Type B pancreatic cell (in vitro differentiated cells): ENCODE results near the gene IFFO2. TPM values are rescaled to one million over a fixed set of nuclear protein-coding genes. Genes with fewer than 3 reads are reported as not detected.

ENCODE experiments used
- DNase-seq: peaks from one replicate; pipeline ENCODE4 v3.0.0; 2021; ENCODE audit warnings: mixed read lengths; ENCODE audit not compliant: unreplicated experiment; ENCODE audit errors: extremely low spot score
- H3K27ac Mint-ChIP-seq: 2 replicates; pipeline ENCODE4 v1.8.0; 2021; ENCODE audit warnings: mild to moderate bottlenecking, mixed read lengths
- H3K27me3 Mint-ChIP-seq: 2 replicates; pipeline ENCODE4 v1.8.0; 2021; ENCODE audit warnings: mixed read lengths
- H3K36me3 Mint-ChIP-seq: 2 replicates; pipeline ENCODE4 v1.8.0; 2021; ENCODE audit warnings: mixed read lengths
- H3K4me1 Mint-ChIP-seq: one replicate; pipeline ENCODE4 v1.8.0; 2021; ENCODE audit warnings: mixed read lengths; ENCODE audit not compliant: unreplicated experiment
- H3K4me3 Mint-ChIP-seq: 2 replicates; pipeline ENCODE4 v1.8.0; 2021; ENCODE audit warnings: mild to moderate bottlenecking, mixed read lengths
- H3K9me3 Mint-ChIP-seq: 2 replicates; pipeline ENCODE4 v1.8.0; 2021; ENCODE audit warnings: mixed read lengths
- microRNA-seq: library from miRNA; unstranded; fragments of <30 nt; microRNA quantifications from one replicate; pipeline ENCODE4, GENCODE V29; 2020
- total RNA-seq: library from RNA; stranded (reverse); gene quantifications from 2 replicates; pipeline ENCODE4 v1.2.1, GENCODE V29; 2021; ENCODE audit warnings: low replicate concordance
- TF ChIP-seq, protein P1 (sequence below): fragments of 200-600 bp; sonication (generic); conservative IDR thresholded peaks from 2 replicates; pipeline ENCODE4 v1.5.0; 2021; ENCODE audit warnings: antibody characterized with exemption, mild to moderate bottlenecking

Gene IFFO2
- total RNA-seq, 1 donor from 2014 or later: 11.3 TPM

DNA sequence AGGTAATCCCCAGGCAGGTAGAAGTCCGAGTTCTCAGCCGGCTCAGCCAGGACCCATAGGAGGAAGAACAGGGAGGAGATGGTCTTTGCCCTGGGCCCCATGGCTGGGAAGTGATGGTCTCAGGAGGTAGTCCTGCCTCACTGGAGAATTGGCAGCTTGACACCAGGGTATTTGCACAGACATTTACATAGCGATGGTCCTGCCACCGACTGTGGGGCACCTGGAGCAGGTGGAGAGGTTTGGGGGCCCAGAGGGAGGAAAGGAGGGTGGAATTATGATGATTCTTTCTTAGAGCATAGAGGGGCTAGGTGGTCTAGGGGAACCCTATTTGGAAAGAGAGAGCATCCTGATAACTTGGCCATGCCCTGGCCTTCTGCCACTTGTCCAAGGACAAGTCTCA, 96.9 kb downstream of the IFFO2 start, which contains the start of gene TAS1R2:
Gene TAS1R2 (minus strand): TSS at position 101 of the 400 bp plus-strand sequence. CDS start 0 bp downstream, at position 101.
- TF ChIP-seq, protein P1, sequence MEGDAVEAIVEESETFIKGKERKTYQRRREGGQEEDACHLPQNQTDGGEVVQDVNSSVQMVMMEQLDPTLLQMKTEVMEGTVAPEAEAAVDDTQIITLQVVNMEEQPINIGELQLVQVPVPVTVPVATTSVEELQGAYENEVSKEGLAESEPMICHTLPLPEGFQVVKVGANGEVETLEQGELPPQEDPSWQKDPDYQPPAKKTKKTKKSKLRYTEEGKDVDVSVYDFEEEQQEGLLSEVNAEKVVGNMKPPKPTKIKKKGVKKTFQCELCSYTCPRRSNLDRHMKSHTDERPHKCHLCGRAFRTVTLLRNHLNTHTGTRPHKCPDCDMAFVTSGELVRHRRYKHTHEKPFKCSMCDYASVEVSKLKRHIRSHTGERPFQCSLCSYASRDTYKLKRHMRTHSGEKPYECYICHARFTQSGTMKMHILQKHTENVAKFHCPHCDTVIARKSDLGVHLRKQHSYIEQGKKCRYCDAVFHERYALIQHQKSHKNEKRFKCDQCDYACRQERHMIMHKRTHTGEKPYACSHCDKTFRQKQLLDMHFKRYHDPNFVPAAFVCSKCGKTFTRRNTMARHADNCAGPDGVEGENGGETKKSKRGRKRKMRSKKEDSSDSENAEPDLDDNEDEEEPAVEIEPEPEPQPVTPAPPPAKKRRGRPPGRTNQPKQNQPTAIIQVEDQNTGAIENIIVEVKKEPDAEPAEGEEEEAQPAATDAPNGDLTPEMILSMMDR: no peak
- H3K9me3 Mint-ChIP-seq: no peaks in the 10 kb centered on the region
- no peak within 1 kb of the TSS for H3K4me3 Mint-ChIP-seq
- no peak for DNase-seq
- peaks cover 26% of the 10 kb centered on the region for H3K27me3 Mint-ChIP-seq
- no peaks in the 10 kb centered on the region for H3K36me3 Mint-ChIP-seq
- H3K4me1 Mint-ChIP-seq: no peaks in the 10 kb centered on the region
- H3K27ac Mint-ChIP-seq: no peak within 1 kb of the TSS

DNA sequence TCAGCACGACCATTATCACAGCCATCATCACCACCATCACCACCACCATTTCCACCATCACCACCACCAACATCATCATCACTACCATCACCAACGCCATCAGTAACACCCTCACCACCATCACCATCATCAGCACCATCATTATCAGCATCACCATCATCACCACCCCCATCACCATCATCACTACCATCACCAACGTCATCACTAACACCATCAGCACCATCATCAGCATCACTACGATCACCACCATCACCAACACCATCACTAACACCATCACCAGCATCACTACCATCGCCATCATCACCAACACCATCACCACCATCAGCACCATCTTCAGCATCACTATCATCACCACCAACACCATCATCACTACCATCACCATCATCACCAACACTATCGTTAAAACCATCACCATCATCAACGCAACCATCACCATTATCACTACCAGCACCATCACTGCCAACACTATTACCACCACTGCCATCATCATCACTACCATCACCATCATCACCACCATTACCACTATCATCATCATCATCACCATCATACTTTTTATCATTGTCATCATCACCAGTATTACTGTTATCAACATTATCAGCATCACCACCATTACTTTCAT, 98.3 kb downstream of the IFFO2 start:
- H3K4me3 Mint-ChIP-seq: no peak overlapping the region

DNA sequence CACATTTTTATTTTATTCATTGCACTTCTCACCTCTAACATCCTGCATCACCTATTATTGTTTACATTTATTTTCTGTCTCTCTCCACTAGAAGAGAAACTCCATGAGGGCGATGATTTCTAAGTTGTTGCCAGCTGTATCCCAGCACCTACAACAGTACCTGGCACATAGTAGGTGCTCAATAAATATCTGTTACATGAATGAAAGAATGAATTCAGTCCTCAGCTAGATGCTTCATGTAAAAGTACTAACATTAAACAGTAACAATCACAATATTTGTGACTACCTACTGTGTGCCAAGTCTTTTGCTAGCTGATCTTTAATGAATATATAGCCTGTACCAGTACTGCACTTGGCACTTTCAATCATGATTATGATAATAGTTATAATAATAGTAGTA, 100.0 kb downstream of the IFFO2 start:
- Mint-ChIP-seq H3K27me3 (peaks cover 20% of the 10 kb centered on the region), H3K36me3 (no peaks in the 10 kb centered on the region), H3K4me3 (no peak overlapping the region), H3K4me1 (no peaks in the 10 kb centered on the region), H3K27ac (no peak overlapping the region), H3K9me3 (no peaks in the 10 kb centered on the region)
- TF ChIP-seq, protein P1: no peak
- no peak for DNase-seq

More for the DNA sequence above, 98.3 kb downstream of the IFFO2 start:
- Mint-ChIP-seq H3K27ac (no peak overlapping the region), H3K4me1 (no peaks in the 10 kb centered on the region), H3K27me3 (peaks cover 24% of the 10 kb centered on the region), H3K36me3 (no peaks in the 10 kb centered on the region), H3K9me3 (no peaks in the 10 kb centered on the region)
- no peak for DNase-seq
- TF ChIP-seq, protein P1: no peak

DNA sequence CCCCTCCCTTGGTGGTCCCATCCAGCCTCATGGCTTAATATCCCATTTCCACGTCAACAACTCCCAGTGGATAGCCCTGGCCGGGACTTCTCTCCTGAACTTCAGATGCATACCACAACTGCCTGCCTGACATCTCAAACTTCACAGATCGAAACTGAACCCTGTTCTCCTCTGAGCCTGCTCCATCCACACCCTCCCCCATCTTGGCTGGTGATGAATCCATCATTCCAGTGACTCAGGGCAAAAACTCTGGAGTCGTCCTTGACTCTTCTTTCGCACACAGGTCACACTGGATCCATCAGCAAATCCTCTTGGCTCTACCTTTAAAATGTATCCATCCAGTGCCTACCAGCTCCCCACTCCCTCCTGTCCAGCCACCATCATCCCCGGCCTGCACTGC, 100.9 kb downstream of the IFFO2 start:
- H3K4me3 Mint-ChIP-seq: no peak overlapping the region
- TF ChIP-seq, protein P1: no peak

DNA sequence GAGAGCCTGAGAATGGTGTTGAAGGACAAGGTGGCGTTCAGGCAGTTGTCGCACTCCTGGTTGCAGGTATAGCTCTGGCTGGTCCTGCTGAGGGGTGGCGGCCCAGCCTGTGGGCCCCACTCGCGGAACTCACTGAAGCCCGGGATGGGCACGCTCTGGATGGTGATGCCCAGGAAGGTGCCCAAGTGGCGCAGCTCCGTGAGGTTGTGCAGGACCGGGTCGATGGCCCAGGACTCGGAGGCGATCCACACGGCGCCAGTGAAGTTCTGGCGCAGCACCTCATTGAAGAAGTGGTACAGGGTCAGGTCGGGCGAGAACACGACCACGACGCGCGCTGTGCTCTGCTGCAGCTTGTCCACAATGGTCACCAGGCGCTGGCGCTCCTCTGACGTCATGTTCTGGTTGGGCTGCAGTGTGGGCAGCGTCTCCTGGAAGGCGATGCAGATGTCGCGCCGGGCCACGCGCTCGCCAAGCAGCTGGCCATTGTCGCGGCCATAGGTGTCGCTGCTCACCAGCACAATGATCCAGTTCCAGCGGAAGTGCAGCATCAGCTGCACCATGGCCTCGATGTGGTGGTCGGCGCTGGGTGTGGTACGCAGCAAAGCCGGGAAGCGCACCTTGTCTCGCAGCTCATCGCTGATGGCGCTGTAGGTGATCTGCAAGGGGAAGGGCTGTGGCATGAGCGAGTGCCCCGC, 102.0 kb downstream of the IFFO2 start:
- TF ChIP-seq, protein P1: no peak
- H3K9me3 Mint-ChIP-seq: no peaks in the 10 kb centered on the region
- H3K27ac Mint-ChIP-seq: no peak overlapping the region
- no peaks in the 10 kb centered on the region for H3K36me3 Mint-ChIP-seq
- DNase-seq: no peak
- peaks cover 15% of the 10 kb centered on the region for H3K27me3 Mint-ChIP-seq
- H3K4me1 Mint-ChIP-seq: no peaks in the 10 kb centered on the region
- no peak overlapping the region for H3K4me3 Mint-ChIP-seq

More for the DNA sequence above, 100.9 kb downstream of the IFFO2 start:
- H3K9me3 Mint-ChIP-seq: no peaks in the 10 kb centered on the region
- H3K27ac Mint-ChIP-seq: no peak overlapping the region
- H3K4me1 Mint-ChIP-seq: no peaks in the 10 kb centered on the region
- no peaks in the 10 kb centered on the region for H3K36me3 Mint-ChIP-seq
- H3K27me3 Mint-ChIP-seq: peaks cover 20% of the 10 kb centered on the region
- no peak for DNase-seq

Small RNAs within 50 kb of the gene (microRNA-seq; reads per million reads assigned to microRNA genes)
- gene MIR1290: not detected
- gene MIR4695: not detected

Other genes starting within 250 kb of the IFFO2 start
- gene TAS1R2, start 97.0 kb downstream of the IFFO2 start, total RNA-seq: not detected in 2 replicates
- gene ALDH4A1, start 54.1 kb downstream of the IFFO2 start, total RNA-seq: 25.6 and 26.7 TPM in 2 replicates